ENCODE data around the gene LECT2. TPM values are rescaled to one million over a fixed set of nuclear protein-coding genes. Genes with fewer than 3 reads are reported as not detected.

The LECT2 gene
- not detected for total RNA-seq

- Mint-ChIP-seq H3K4me3 (no peak within 1 kb of the TSS), H3K9me3 (ENCODE audit: low read depth) (no peaks in the 10 kb centered on the region), H3K27ac (no peak within 1 kb of the TSS), H3K27me3 (peaks cover 36% of the 10 kb centered on the region), H3K36me3 (no peaks in the 10 kb centered on the region), H3K4me1 (no peaks in the 10 kb centered on the region)
- DNase-seq (no peak), ATAC-seq (no peak)
- CTCF ChIA-PET, result interaction anchor here (2.0 kb wide), 1 partner anchor 23 kb away, joined by 6 read pairs; no protein-coding TSS in a partner anchor
Measured at GRCh38 chr5:135954899-135955298, at the start of gene LECT2. Gene LECT2 (minus strand): TSS chr5:135954983. CDS start chr5:135954833, 150 bp downstream.

- DNase-seq (no peak), ATAC-seq (no peak)
- Mint-ChIP-seq H3K4me3 (no peak overlapping the region), H3K36me3 (no peaks in the 10 kb centered on the region), H3K4me1 (no peaks in the 10 kb centered on the region), H3K27me3 (peaks cover 11% of the 10 kb centered on the region), H3K9me3 (ENCODE audit: low read depth) (no peaks in the 10 kb centered on the region), H3K27ac (no peak overlapping the region)
- CTCF ChIA-PET, result no interaction called here
Measured at GRCh38 chr5:136004436-136004835, 49.7 kb upstream of the LECT2 start.

GRCh38 chr5:136001466-136001981 is 46.7 kb upstream of the LECT2 start:
- peaks cover 12% of the 10 kb centered on the region for H3K27me3 Mint-ChIP-seq
- H3K36me3 Mint-ChIP-seq, result no peaks in the 10 kb centered on the region
- no peak overlapping the region for H3K4me3 Mint-ChIP-seq
- H3K4me1 Mint-ChIP-seq, result no peaks in the 10 kb centered on the region
- no peaks in the 10 kb centered on the region for H3K9me3 Mint-ChIP-seq (ENCODE audit: low read depth)
- no peak for ATAC-seq
- CTCF ChIA-PET, result no interaction called here
- no peak for DNase-seq
- no peak overlapping the region for H3K27ac Mint-ChIP-seq

- Mint-ChIP-seq H3K27ac (no peak overlapping the region), H3K9me3 (ENCODE audit: low read depth) (no peaks in the 10 kb centered on the region), H3K36me3 (no peaks in the 10 kb centered on the region), H3K27me3 (peaks cover 15% of the 10 kb centered on the region), H3K4me3 (no peak overlapping the region), H3K4me1 (no peaks in the 10 kb centered on the region)
- DNase-seq, result no peak
- ATAC-seq, result no peak
- CTCF ChIA-PET, result no interaction called here
Measured at GRCh38 chr5:136000932-136001331, 46.1 kb upstream of the LECT2 start.

GRCh38 chr5:136000147-136000546 is 45.4 kb upstream of the LECT2 start:
- Mint-ChIP-seq H3K4me3 (no peak overlapping the region), H3K9me3 (ENCODE audit: low read depth) (no peaks in the 10 kb centered on the region), H3K4me1 (no peaks in the 10 kb centered on the region), H3K36me3 (no peaks in the 10 kb centered on the region), H3K27ac (no peak overlapping the region), H3K27me3 (peaks cover 20% of the 10 kb centered on the region)
- ATAC-seq, result no peak
- no peak for DNase-seq
- CTCF ChIA-PET, result no interaction called here

GRCh38 chr5:135999406-136000139 is 44.8 kb upstream of the LECT2 start:
- Mint-ChIP-seq H3K9me3 (ENCODE audit: low read depth) (no peaks in the 10 kb centered on the region), H3K4me1 (no peaks in the 10 kb centered on the region), H3K36me3 (no peaks in the 10 kb centered on the region), H3K4me3 (no peak overlapping the region), H3K27ac (no peak overlapping the region), H3K27me3 (peaks cover 20% of the 10 kb centered on the region)
- DNase-seq (no peak), ATAC-seq (no peak)
- CTCF ChIA-PET, result no interaction called here

GRCh38 chr5:135998889-135999288 is 44.1 kb upstream of the LECT2 start:
- Mint-ChIP-seq H3K27ac (no peak overlapping the region), H3K4me1 (no peaks in the 10 kb centered on the region), H3K27me3 (peaks cover 23% of the 10 kb centered on the region), H3K9me3 (ENCODE audit: low read depth) (no peaks in the 10 kb centered on the region), H3K4me3 (no peak overlapping the region), H3K36me3 (no peaks in the 10 kb centered on the region)
- no peak for ATAC-seq
- DNase-seq, result no peak
- CTCF ChIA-PET, result no interaction called here

- CTCF ChIA-PET, result no interaction called here
- no peaks in the 10 kb centered on the region for H3K9me3 Mint-ChIP-seq (ENCODE audit: low read depth)
- no peak for ATAC-seq
Measured at GRCh38 chr5:135997673-135998335, 43.0 kb upstream of the LECT2 start.

GRCh38 chr5:135996611-135997010 is 41.8 kb upstream of the LECT2 start:
- Mint-ChIP-seq H3K9me3 (ENCODE audit: low read depth) (no peaks in the 10 kb centered on the region), H3K27me3 (peaks cover 22% of the 10 kb centered on the region), H3K36me3 (no peaks in the 10 kb centered on the region), H3K27ac (no peak overlapping the region), H3K4me1 (no peaks in the 10 kb centered on the region), H3K4me3 (no peak overlapping the region)
- CTCF ChIA-PET, result no interaction called here
- no peak for DNase-seq
- no peak for ATAC-seq

More at GRCh38 chr5:135997673-135998335, 43.0 kb upstream of the LECT2 start:
- no peak overlapping the region for H3K27ac Mint-ChIP-seq
- no peak overlapping the region for H3K4me3 Mint-ChIP-seq
- peaks cover 29% of the 10 kb centered on the region for H3K27me3 Mint-ChIP-seq
- no peaks in the 10 kb centered on the region for H3K36me3 Mint-ChIP-seq
- no peak for DNase-seq
- no peaks in the 10 kb centered on the region for H3K4me1 Mint-ChIP-seq

GRCh38 chr5:135995976-135996375 is 41.2 kb upstream of the LECT2 start:
- no peak for DNase-seq
- Mint-ChIP-seq H3K4me3 (no peak overlapping the region), H3K27ac (no peak overlapping the region), H3K9me3 (ENCODE audit: low read depth) (no peaks in the 10 kb centered on the region), H3K27me3 (peaks cover 21% of the 10 kb centered on the region), H3K36me3 (no peaks in the 10 kb centered on the region), H3K4me1 (no peaks in the 10 kb centered on the region)
- no peak for ATAC-seq
- CTCF ChIA-PET, result no interaction called here

- Mint-ChIP-seq H3K9me3 (ENCODE audit: low read depth) (no peaks in the 10 kb centered on the region), H3K4me3 (no peak overlapping the region), H3K27ac (no peak overlapping the region), H3K27me3 (peaks cover 18% of the 10 kb centered on the region), H3K4me1 (no peaks in the 10 kb centered on the region), H3K36me3 (no peaks in the 10 kb centered on the region)
- ATAC-seq (no peak), DNase-seq (no peak)
- CTCF ChIA-PET, result no interaction called here
Measured at GRCh38 chr5:135993880-135994636, 39.3 kb upstream of the LECT2 start.

GRCh38 chr5:135993335-135993879 is 38.6 kb upstream of the LECT2 start:
- Mint-ChIP-seq H3K9me3 (ENCODE audit: low read depth) (no peaks in the 10 kb centered on the region), H3K27ac (no peak overlapping the region), H3K4me3 (no peak overlapping the region), H3K27me3 (peaks cover 19% of the 10 kb centered on the region), H3K4me1 (no peaks in the 10 kb centered on the region), H3K36me3 (no peaks in the 10 kb centered on the region)
- DNase-seq, result no peak
- no peak for ATAC-seq
- CTCF ChIA-PET, result no interaction called here

- ATAC-seq, result no peak
- H3K4me3 Mint-ChIP-seq, result no peak overlapping the region
- no peaks in the 10 kb centered on the region for H3K9me3 Mint-ChIP-seq (ENCODE audit: low read depth)
Measured at GRCh38 chr5:135991429-135991828, 36.6 kb upstream of the LECT2 start.

More at GRCh38 chr5:135991429-135991828, 36.6 kb upstream of the LECT2 start:
- CTCF ChIA-PET, result no interaction called here
- Mint-ChIP-seq H3K36me3 (no peaks in the 10 kb centered on the region), H3K4me1 (no peaks in the 10 kb centered on the region), H3K27me3 (peaks cover 29% of the 10 kb centered on the region), H3K27ac (no peak overlapping the region)
- DNase-seq, result no peak

Measured in activated CD8-positive, alpha-beta memory T cell treated with anti-CD3 and anti-CD28 coated beads, Interleukin-2, amount 10 ng/mL, durations not matched to agents 7 days and 5 days (primary cell).